GM21515 (cell line): ENCODE measurements around the gene TTYH3.
"Not testable (repeated sequence)": the region's sequence is repeated elsewhere in the genome, so short reads cannot be mapped to it uniquely, and the experiment has no call there.

Experiments used
- ATAC-seq: cut with Tn5 transposase; IDR thresholded peaks from one replicate; pipeline ENCODE4 v1.9.1; 2021; ENCODE audit not compliant: unreplicated experiment

Gene TTYH3

GRCh38 chr7:2602406-2603043 is 29.3 kb upstream of the TTYH3 start:
- no peak for ATAC-seq

GRCh38 chr7:2603044-2603965 is 28.5 kb upstream of the TTYH3 start:
- no peak for ATAC-seq

- no peak for ATAC-seq
Observed at GRCh38 chr7:2604608-2605174, 27.1 kb upstream of the TTYH3 start.

- no peak for ATAC-seq
Observed at GRCh38 chr7:2605608-2606538, 25.9 kb upstream of the TTYH3 start.

- no peak for ATAC-seq
Observed at GRCh38 chr7:2606539-2606936, 25.2 kb upstream of the TTYH3 start.

- ATAC-seq: no peak
Observed at GRCh38 chr7:2607122-2607922, 24.5 kb upstream of the TTYH3 start.

GRCh38 chr7:2607923-2608904 is 23.6 kb upstream of the TTYH3 start:
- no peak for ATAC-seq

- ATAC-seq: no peak
Observed at GRCh38 chr7:2608921-2609411, 22.8 kb upstream of the TTYH3 start.

- ATAC-seq: not testable (repeated sequence)
Observed at GRCh38 chr7:2609646-2610045, 22.1 kb upstream of the TTYH3 start.

GRCh38 chr7:2610466-2610865 is 21.3 kb upstream of the TTYH3 start:
- ATAC-seq: no peak

GRCh38 chr7:2610898-2611297 is 20.9 kb upstream of the TTYH3 start:
- no peak for ATAC-seq

- ATAC-seq: no peak
Observed at GRCh38 chr7:2611401-2611800, 20.4 kb upstream of the TTYH3 start.

GRCh38 chr7:2611922-2612321 is 19.9 kb upstream of the TTYH3 start:
- no peak for ATAC-seq

GRCh38 chr7:2612445-2613097 is 19.2 kb upstream of the TTYH3 start:
- no peak for ATAC-seq

- no peak for ATAC-seq
Observed at GRCh38 chr7:2613098-2613930, 18.5 kb upstream of the TTYH3 start.

GRCh38 chr7:2613931-2614600 is 17.7 kb upstream of the TTYH3 start:
- ATAC-seq: no peak
